Activated gamma-delta T cell treated with Interleukin-2 at 50 U/mL for 16 hours (primary cell): ENCODE results near the gene CYBRD1.
"Not testable (repeated sequence)": the region's sequence is repeated elsewhere in the genome, so short reads cannot be mapped to it uniquely, and the experiment has no call there.

Source experiments
- DNase-seq: peaks from one replicate; pipeline ENCODE4 v3.0.0-alpha.2; 2020

Gene CYBRD1, protein sequence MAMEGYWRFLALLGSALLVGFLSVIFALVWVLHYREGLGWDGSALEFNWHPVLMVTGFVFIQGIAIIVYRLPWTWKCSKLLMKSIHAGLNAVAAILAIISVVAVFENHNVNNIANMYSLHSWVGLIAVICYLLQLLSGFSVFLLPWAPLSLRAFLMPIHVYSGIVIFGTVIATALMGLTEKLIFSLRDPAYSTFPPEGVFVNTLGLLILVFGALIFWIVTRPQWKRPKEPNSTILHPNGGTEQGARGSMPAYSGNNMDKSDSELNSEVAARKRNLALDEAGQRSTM

DNA sequence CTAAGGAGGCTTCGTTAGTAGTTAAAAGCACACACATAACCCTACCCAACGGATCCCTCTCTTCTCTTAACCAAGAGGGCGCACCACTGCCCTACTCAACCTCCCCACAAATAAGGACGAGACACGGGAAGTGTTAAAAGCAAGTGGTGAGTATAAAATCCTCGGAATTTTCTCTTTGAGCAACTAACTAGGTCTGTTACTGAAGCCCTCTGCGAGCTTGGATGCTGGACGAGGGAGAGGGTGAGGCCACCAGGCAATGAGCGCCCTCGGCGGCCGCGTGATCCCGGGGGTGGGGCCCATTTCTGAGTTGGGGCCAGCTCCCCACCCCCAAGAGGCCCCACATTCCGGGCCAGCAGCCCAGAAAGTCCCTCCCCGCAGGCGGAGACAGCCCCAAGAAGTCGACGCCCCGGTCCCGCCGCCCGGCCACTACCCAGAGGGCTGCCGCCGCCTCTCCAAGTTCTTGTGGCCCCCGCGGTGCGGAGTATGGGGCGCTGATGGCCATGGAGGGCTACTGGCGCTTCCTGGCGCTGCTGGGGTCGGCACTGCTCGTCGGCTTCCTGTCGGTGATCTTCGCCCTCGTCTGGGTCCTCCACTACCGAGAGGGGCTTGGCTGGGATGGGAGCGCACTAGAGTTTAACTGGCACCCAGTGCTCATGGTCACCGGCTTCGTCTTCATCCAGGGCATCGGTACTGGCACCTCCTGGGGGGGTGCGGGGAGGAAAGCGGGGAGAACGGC is at the start of gene CYBRD1:
Gene CYBRD1, plus strand, starts transcription at position 423 of the 736 bp plus-strand sequence. Its CDS starts 72 bp downstream, at position 495.
- no peak for DNase-seq

DNA sequence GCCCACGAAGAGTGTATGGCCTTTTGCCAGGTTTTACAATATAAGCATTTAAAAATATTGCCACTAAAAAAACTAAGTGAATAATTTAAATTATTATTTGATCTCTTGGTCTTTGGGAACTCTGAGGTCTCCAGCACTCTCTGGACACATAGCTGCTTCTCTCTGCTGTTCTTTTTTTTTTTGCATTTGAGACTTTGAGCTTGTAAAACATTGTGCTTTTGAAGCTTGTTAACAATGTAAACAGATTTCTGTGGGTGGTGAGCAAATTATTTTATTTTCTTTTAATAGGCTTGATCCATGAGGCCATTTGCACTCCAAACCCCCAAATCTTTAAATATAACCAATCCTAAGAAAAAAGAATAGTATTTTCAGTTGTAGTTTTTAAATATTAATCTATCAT is 46.3 kb upstream of the CYBRD1 start:
- DNase-seq: no peak

DNA sequence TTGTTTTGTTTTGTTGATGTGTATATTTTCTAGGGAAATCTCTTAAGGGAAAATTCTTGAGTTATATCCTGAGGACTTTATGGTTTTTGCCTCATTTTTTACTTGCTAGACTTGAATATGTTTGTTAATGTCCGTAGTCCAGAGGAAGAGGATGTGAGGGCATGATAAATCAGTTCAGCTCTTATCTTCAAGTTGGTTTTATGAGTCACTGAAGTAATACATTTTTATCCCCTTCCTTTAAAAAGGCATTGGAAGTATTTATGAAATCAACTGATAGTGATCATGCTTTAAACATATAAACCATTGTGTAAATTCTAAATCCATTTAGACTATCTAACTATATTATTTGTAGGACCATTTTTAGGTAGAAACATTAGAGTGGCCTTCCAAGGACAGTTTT is 43.9 kb upstream of the CYBRD1 start:
- no peak for DNase-seq

DNA sequence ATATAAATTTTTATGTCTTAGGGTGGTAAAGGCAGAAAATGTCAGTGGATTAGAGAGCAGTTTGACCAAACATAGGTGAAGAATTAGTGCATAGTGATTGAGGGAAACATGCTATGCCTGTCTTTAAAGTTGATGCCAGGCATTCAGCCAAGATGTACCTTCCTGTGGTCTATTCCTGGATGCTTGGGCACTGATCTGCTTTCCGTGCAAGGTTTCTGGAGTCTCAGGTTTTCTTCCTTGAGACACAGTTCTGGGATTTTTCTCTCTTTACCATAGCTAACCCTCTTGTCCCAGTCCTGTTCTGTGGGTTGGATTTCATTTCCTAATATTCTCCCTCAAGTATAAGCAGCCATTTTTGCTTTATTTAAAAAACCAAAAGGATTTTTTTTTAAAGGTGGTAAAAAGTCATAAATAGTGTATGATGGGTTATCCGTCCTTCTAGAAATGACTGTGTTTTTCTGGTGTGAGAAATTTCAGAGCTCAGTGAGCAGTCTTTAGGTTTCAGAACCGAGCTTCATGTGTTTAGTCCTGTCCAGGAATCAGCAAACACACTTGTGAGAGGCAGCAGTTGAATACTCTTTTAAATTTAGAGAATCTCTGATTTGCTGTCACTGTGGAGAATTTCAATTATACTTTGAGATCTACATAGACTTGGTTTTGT is 43.0 kb upstream of the CYBRD1 start:
- DNase-seq: no peak

DNA sequence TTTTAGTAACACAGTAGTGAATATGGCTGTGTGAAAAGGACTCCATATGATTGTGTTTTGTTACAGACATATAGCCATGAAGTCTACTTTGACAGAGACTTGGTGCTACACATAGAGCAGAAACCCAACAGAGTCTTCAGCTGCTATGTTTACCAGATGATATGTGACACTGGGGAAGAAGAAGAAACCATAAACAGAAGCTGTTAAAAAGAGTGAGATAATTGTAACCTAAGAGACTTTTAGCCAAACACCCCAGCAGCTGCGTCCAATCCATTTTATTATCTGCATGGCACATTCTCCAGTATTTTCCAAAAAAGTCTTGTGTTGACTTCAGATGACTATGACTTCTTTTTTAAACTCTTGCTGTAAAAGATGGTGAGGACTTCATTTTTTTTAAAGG is 41.4 kb upstream of the CYBRD1 start:
- no peak for DNase-seq

DNA sequence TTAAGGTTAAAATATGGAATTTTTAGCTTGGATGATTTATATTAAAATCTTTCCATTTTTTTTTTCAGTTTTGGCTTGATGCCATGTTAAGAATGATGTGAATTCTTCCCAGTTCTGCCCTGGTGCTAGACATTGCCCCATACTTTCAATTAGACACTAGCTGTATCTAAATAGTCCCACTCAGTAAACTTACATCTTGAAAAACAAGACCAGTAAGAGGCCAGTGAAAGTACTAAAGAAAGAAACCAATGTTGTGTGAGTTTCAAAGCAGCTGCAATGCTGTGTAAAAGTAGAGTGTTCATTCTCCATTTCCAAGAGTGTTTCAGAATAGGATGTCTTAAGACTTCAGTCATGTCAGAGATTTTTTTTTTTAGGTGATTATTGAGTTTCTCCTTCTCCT is 40.0 kb upstream of the CYBRD1 start:
- no peak for DNase-seq

DNA sequence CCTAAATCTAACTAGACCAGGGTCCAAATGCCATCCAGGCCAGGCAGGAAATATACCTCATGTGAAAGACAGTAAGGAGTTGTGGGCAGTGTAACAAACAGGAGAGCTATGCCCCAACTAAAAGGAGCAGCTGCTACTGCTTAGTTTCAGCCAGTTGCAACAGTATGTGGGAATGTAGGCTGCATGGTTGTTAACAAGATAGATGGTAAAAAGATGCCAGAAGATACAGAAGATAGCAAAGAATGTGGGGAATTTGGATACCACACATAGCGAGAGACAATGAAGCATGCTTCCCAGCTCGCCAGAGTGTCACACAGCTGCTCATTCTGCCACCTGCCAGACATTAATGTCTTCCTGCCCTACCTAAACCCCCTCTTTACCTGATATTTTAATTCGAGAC is 39.4 kb upstream of the CYBRD1 start:
- DNase-seq: no peak

DNA sequence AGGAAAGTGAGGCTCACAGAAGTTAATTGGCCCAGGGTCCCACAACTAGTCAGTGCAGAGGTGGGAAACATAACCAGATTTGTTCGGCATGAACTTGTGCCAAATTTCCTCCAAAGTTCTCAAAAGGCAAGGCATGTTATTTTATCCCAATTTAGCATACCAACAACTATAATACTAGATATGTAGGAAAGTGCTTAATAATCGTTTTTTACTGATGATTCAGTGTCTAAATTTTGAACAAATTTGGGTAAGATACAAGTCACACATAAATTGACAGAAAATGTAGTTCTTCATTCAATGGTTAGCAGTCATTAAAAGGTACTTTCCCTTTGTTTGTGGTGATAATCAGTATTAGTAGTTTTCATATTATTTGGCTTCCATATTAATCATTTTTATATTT is 38.5 kb upstream of the CYBRD1 start:
- no peak for DNase-seq

DNA sequence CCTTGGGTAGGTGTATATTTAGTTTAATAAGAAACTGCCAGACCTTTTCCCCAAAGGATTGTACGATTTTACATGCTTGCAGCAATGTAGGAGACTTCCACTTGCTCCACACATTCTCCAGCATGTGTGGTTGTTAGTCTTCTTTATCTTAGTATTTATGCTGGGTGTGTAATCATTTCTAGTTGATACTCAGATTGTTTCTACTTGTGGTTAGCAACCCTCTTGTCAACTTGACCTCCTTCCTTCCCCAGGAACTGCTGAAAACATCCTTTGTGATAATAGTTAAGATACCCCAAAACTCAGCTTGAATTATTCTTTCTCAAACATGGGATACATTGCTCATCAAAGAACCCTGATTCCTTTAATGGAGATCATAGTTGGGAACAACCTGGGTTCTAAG is 37.2 kb upstream of the CYBRD1 start:
- DNase-seq: no peak

DNA sequence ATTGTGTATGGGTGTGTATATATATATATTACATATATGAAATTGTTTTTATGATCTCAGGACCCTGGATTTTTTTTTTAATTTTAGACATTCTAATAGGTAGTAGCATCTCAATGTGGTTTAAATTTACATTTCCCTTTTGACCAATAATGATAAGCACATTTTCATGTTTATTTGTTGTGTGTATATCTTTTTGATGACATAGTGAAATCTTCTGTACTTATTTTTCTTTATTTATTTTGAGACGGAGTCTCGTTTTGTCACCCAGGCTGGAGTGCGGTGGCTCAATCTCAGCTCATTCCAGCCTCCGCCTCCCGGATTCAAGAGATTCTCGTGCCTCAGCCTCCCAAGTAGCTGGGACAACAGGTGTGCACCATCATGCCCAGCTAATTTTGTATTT is 35.1 kb upstream of the CYBRD1 start:
- no peak for DNase-seq

DNA sequence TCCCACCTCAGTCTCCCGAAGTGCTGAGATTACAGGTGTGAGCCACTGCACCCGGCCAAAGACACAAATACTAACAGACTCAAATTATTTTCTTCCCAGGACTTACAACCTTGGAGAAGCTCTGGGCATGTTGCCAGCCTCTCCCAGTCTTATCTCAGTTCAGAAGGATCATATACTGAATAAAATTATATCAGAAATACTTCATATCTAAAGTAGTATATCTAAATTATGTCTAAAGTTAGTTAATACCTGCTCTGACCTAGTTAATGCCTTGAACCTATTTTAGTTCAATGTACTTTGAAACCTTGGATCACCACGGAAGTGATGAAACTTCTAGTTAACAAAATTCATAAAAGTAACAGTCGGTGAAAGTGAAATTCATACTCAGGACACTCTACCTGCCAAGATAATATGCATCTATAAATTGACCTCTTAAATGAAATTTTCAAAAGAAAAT is 34.4 kb upstream of the CYBRD1 start:
- DNase-seq: no peak

DNA sequence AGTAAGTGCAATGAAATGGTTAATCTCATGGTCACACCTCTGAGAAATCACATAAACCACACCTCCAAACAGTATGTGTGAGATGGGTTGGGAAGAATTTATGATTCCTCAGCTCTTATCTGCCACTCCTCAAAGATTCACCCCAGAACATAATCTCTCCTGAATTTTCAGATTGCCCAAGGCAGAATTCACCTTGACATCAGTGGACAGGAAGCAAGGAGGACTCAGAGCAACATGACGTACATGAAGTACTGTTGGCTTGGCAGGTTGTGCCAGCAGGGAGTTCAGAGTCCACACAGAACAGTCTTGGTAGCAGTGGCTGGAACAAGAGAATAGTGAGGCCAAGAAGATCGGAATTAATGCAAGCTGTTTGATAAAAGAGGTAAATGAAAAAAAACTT is 31.7 kb upstream of the CYBRD1 start:
- no peak for DNase-seq

DNA sequence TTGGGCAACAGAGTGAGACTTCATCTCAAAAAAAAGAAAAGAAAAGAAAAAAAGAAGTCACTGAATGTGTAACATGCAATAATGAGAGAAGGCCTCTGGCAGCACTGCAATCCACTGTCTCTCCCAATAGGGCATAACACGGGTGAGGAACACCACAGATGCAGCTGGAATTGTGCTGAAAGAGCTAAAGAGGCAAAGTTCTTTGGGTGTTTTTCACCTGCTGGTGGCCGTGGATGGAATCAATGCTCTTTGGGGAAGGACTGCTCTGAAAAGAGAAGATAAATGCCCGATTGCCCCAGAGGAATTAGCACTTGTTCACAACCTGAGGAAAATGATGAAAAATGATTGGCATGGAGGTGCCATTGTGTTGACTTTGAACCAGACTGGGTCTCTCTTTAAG is 31.0 kb upstream of the CYBRD1 start:
- DNase-seq: no peak

DNA sequence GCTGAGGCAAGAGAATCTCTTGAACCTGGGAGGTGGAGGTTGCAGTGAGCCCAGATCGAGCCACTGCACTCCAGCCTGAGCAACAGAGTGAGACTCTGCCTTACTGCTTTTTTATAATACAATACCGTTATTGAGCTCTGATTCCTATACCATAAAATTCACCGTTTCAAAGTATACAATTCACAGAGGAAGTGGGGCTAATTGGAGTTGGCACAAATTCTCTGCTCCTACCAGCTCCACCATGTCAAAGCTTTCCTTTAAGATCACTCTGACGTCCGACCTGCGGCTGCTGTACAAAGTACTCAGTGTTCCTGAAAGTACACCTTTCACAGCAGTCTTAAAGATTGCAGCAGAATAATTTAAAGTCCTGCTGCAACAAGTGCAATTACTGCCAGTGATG is 29.6 kb upstream of the CYBRD1 start:
- DNase-seq: no peak

DNA sequence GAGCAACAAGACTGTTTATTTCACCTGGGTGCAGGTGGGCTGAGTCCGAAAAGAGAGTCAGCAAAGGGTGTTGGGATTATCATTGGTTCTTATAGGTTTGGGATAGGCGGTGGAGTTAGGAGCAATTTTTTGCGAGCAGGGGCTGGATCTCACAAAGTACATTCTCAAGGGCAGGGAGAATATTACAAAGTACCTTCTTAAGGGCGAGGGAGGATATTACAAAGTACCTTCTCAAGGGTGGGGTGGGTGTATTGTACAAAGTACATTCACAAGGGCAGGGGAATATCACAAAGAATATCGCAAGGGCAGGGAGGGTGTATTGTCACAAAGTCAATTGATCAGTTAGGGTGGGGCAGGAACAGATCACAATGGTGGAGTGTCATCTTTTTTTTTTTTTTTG is 24.6 kb upstream of the CYBRD1 start:
- not testable (repeated sequence) for DNase-seq

DNA sequence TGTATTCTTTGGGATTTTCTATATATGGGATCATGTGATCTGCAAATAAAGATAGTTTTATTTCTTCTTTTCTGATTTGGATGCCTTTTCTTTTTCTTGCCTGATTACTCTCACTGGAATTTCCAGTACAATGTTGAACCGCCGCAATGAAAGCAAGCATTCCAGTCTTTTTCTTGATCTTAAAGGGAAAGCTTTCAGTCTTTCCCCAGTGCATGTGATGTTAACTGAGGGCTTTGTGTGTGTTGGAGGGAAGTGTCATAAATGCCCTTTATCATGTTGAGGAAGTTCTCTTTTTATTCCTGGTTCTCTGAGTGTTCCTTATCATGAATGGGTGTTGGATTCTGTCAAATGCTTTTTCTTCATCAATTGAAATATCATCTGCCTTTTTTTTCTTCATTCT is 16.9 kb upstream of the CYBRD1 start:
- no peak for DNase-seq

DNA sequence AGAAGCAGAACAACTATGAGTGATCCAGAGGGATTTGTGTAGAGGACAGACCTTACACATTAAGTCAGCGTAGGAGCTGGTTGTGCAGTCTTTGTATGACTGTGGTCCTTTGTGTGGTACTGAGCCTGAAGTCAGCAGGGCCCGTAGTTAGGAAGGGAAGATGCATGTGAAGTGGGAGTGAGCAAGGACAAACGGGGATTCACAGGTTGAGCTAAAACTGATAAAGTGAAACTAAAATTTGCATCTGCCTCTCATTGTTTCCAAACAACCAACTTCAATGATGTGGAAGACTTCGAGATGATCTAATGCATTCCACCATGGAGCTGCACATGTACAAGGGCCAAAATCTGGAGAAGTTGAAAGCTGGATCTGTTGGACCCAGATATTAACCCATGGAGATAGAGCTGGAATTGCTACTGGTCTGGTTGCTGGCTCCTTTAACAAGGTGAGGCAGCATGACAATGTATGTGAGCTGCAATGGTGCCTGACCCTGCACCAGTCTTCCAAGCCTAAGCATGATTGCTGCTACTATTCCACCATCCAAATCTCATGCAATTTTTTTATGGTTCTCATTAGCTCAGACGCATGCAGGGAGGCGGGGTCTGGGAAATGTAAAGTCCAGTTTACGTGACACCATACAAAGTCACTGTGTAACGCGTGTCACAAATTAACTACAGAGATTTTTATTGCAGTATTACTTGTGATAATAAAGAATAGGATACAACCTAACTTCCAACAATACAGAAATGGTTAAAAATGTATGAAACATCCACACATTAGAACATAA is 12.1 kb upstream of the CYBRD1 start:
- no peak for DNase-seq

DNA sequence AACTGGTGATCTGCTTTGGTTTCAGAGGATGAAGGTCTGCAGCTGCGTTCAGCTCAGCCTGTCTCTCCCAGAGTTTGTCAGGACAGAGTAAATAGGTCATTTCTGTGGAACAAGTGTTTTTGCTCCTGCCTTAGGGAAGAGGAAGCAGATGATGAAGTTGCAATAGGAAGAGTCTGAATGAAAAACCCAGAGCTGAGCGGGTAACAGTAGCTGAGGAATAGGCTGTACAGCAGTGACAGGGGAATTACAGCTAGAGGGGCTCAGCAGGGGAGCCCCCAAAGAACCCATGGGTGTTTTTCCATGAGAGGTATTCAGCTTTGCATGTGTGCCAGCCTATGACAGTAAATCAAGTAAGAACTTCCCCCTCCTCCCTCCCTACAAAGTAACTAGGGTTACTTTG is 10.3 kb upstream of the CYBRD1 start:
- no peak for DNase-seq

DNA sequence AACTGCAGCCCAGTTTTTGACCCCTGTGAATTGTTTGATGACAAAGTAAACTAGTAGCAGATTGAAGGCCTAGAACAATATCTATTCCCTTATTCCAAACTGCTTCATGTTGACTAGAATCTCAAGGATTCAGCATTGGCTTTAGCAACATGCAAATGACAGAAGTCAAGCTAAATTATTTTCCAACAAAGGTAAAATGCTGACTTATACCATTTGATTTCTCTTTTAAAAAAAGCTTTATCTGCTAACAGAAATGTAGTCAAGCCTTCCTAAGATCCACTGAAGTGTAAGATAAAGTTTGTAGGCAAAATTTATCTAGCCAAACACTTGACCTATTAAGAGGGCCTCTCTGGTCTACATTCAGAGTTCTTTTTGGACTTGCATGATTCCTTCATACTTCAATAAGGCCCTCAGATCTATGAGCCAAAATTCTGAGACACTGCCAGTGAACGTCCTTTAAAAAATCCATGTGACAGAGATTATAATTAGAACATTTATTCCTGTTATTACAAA is 9.5 kb upstream of the CYBRD1 start:
- DNase-seq: no peak

DNA sequence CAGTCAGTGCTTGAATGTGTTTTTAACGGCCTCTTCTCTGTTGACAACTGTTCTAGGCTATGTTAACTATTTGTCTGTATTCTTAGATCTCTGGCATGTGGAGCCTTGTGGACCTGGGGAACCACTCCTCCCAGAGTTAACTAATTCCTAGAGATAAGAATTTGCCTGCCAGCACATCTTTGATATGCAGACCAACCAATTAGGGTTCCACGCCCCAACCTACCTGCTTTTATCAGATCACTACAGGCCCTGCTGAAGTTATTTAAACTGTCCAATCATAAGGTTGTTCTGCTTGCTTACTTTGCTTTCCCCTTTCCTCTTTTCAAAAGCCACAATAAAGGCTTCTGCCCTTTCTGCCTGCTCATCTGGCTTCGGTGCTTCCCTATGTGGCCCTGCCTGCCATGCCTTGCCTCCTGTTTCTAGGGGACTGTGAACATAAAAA is 8.5 kb upstream of the CYBRD1 start:
- no peak for DNase-seq

DNA sequence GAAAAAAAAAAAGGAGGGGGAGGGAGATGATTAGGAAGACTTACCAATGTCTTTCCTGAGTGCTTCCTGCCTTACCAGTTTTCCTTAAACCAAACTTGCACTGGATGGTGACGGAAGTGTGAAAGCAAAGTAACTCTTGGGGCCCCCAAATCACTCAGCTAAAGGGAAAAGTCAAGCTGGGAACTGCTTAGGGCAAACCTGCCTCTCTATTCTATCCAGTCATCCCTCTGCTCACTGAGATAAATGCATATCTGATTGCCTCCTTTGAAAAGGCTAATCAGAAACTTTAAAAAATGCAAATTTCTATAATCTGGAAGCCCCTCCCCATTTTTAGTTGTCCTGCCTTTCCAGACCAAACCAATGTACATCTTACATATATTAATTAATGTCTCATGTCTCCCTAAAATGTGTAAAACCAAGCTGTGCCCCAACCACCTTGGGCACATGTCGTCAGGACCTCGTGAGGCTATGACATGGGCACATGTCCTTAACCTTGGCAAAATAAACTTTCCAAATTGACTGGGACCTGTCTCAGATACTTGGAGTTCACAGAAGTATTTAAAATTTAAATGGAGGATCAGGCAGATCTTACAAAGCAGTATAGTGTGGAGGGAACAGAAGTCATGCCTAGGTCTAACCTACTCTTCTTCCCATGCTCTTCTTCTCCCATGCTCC is 7.2 kb upstream of the CYBRD1 start:
- DNase-seq: no peak

DNA sequence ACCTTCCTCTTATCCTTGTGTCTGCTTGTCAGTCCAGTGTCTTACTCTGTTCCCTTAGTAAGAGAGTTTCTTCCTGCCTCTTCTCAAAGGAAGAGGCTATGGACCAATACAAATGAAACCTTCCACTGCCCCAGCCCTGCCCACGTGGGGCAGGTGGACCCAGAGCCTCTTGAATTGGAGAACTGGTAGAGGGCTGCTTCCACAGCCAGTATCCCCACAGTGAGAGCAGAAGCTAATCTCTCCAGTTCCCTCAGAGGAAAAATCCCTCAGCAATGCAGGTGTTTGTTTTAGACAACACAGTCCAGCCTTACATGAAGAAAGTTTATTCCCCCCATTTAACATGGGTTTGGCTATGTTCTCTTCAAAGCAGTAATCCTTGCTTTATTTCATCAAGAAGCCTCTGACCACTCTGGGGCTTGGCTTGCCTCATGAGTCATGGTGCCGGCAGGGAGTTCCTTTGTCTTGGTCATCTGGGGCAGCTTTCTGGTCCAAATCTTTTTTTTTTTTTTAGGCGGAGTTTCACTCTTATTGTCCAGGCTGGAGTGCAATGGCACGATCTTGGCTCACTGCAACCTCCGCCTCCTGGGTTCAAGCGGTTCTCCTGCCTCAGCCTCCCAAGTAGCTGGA is 6.5 kb upstream of the CYBRD1 start:
- no peak for DNase-seq
